H1 (cell line): Measurements from ENCODE around the gene SCN11A. TPM values are rescaled to one million over a fixed set of nuclear protein-coding genes. Genes with fewer than 3 reads are reported as not detected.

Source experiments
- CTCF ChIA-PET: fragments of 300-600 bp; sonication (Branson Sonifier 250); formaldehyde crosslinking; loops from one replicate; lab custom pipeline; 2021; ENCODE audit not compliant: partially characterized antibody; lab: Charles Lee
- POLR2A ChIA-PET: fragments of 300-600 bp; sonication (Branson Sonifier 250); formaldehyde crosslinking; loops from one replicate; lab custom pipeline; 2021; ENCODE audit warnings: inconsistent platforms; ENCODE audit not compliant: partially characterized antibody; lab: Charles Lee
- DNase-seq, 2 experiments: peaks; one replicate each; pipeline versions ENCODE4 v3.0.0 to v3.0.0-alpha.2; 2010 to 2022; ENCODE audit warnings: low spot score in 2 of 2, low read depth in 1 of 2, mixed read lengths in 1 of 2
- FAIRE-seq: peaks from 2 replicates; lab custom pipeline; 2011; peaks lifted over from hg19 to GRCh38; lab: Jason Lieb, UNC
- H2AFZ ChIP-seq: 2 replicates; pipeline ENCODE4 v1.8.1; 2012; ENCODE audit warnings: low read length, inconsistent platforms
- H2AK5ac ChIP-seq: 2 replicates; pipeline ENCODE4 v1.6.1; 2013; ENCODE audit warnings: low read depth, low read length
- H2BK120ac ChIP-seq: replicated peaks from 2 replicates; pipeline ENCODE3; 2013; ENCODE audit warnings: low read depth, low read length, inconsistent platforms
- H2BK12ac ChIP-seq: 2 replicates; pipeline ENCODE4 v1.6.1; 2013; ENCODE audit warnings: low read depth, low read length
- H2BK15ac ChIP-seq: 2 replicates; pipeline ENCODE4 v1.6.1; 2013; ENCODE audit warnings: low read length
- H2BK20ac ChIP-seq: 2 replicates; pipeline ENCODE4 v1.6.1; 2013; ENCODE audit warnings: low read length
- H2BK5ac ChIP-seq: 2 replicates; pipeline ENCODE4 v1.6.1; 2013; ENCODE audit warnings: low read depth, low read length
- H3K14ac ChIP-seq: 2 replicates; pipeline ENCODE4 v1.6.1; 2013; ENCODE audit warnings: inconsistent platforms; ENCODE audit not compliant: insufficient read length
- H3K18ac ChIP-seq: 2 replicates; pipeline ENCODE4 v1.6.1; 2013; ENCODE audit warnings: low read length; ENCODE audit errors: extremely low read depth
- H3K23ac ChIP-seq: 2 replicates; pipeline ENCODE4 v1.6.1; 2013; ENCODE audit warnings: inconsistent platforms; ENCODE audit not compliant: insufficient read length
- H3K23me2 ChIP-seq: 2 replicates; pipeline ENCODE4 v1.6.1; 2013; ENCODE audit warnings: low read depth, low read length
- H3K27ac ChIP-seq: 2 replicates; pipeline ENCODE4 v1.6.1; 2011; ENCODE audit warnings: low read depth, low read length, inconsistent platforms
- H3K27me3 ChIP-seq, 4 experiments: replicated peaks in 1 of 4; 1 replicate in 1 of 4; 2 replicates in 3 of 4; pipeline versions ENCODE4 v1.6.1 to v1.8.1; 2011 to 2013; ENCODE audit warnings: low read length in 3 of 4, mild to moderate bottlenecking in 3 of 4, inconsistent platforms in 2 of 4, mixed read lengths in 2 of 4, moderate library complexity in 1 of 4; ENCODE audit not compliant: control insufficient read depth in 3 of 4, insufficient read depth in 3 of 4; ENCODE audit errors: extremely low read depth in 1 of 4
- H3K36me3 ChIP-seq, 4 experiments: 2 replicates each; pipeline versions ENCODE4 v1.6.1 to v1.8.1; 2011 to 2013; ENCODE audit warnings: mild to moderate bottlenecking in 4 of 4, low read length in 3 of 4, moderate library complexity in 2 of 4, control low read depth in 1 of 4, inconsistent platforms in 1 of 4; ENCODE audit not compliant: insufficient read depth in 4 of 4, control insufficient read depth in 2 of 4
- H3K4ac ChIP-seq: replicated peaks from 2 replicates; pipeline ENCODE3; 2013; ENCODE audit warnings: low read length, low read depth, mixed read lengths, inconsistent platforms; ENCODE audit not compliant: insufficient read length
- H3K4me1 ChIP-seq, 4 experiments: replicated peaks in 1 of 4; 1 replicate in 1 of 4; 2 replicates in 3 of 4; pipeline versions ENCODE4 v1.6.1 to v1.8.1; 2011 to 2013; ENCODE audit warnings: low read length in 3 of 4, inconsistent platforms in 2 of 4, mixed read lengths in 1 of 4; ENCODE audit not compliant: insufficient read depth in 4 of 4, control insufficient read depth in 3 of 4
- H3K4me2 ChIP-seq, 2 experiments: 2 replicates each; pipeline versions ENCODE4 v1.6.1 to v1.8.1; 2011 to 2013; ENCODE audit warnings: low read depth in 2 of 2, low read length in 2 of 2, control low read depth in 1 of 2, inconsistent platforms in 1 of 2, mild to moderate bottlenecking in 1 of 2; ENCODE audit not compliant: insufficient read depth in 1 of 2
- H3K4me3 ChIP-seq, 4 experiments: fragments of 200-600, 300-600 bp in 1 of 4; sonication (generic), shearing (Covaris generic), sonication (Bioruptor Twin) in 1 of 4; 2 replicates each; pipeline versions ENCODE4 v1.5.1 to v1.8.1; 2011 to 2016; ENCODE audit warnings: low read length in 4 of 4, low read depth in 3 of 4, control low read depth in 2 of 4, inconsistent platforms in 2 of 4, mild to moderate bottlenecking in 2 of 4, mixed read lengths in 1 of 4, moderate library complexity in 1 of 4; ENCODE audit not compliant: insufficient read depth in 2 of 4; ENCODE audit errors: extremely low read depth in 1 of 4
- H3K56ac ChIP-seq: replicated peaks from 2 replicates; pipeline ENCODE3; 2013; ENCODE audit warnings: low read depth, mild to moderate bottlenecking, mixed read lengths, low read length, inconsistent platforms; ENCODE audit not compliant: insufficient read length
- H3K79me1 ChIP-seq: 2 replicates; pipeline ENCODE4 v1.6.1; 2013; ENCODE audit warnings: low read depth, low read length, control low read depth
- H3K79me2 ChIP-seq, 2 experiments: 2 replicates each; pipeline versions ENCODE4 v1.6.1 to v1.8.1; 2012 to 2013; ENCODE audit warnings: low read length in 2 of 2, mild to moderate bottlenecking in 2 of 2, inconsistent platforms in 1 of 2; ENCODE audit not compliant: insufficient read depth in 2 of 2, control insufficient read depth in 1 of 2
- H3K9ac ChIP-seq, 4 experiments: replicated peaks in 1 of 4; 1 replicate in 1 of 4; 2 replicates in 3 of 4; pipeline versions ENCODE4 v1.6.1 to v1.8.1; 2011 to 2013; ENCODE audit warnings: low read depth in 3 of 4, low read length in 3 of 4, control low read depth in 2 of 4, mild to moderate bottlenecking in 2 of 4, moderate library complexity in 2 of 4, inconsistent platforms in 1 of 4; ENCODE audit errors: extremely low read depth in 1 of 4
- H3K9me3 ChIP-seq, 2 experiments: 2 replicates each; pipeline versions ENCODE4 v1.6.1 to v1.8.1; 2012 to 2013; ENCODE audit warnings: mild to moderate bottlenecking in 2 of 2, moderate library complexity in 2 of 2, control low read depth in 1 of 2, inconsistent platforms in 1 of 2, low read depth in 1 of 2, low read length in 1 of 2, mixed read lengths in 1 of 2; ENCODE audit not compliant: insufficient read depth in 2 of 2
- H4K20me1 ChIP-seq, 2 experiments: replicated peaks in 1 of 2; 2 replicates each; pipeline versions ENCODE3 to v1.8.1; 2011 to 2013; ENCODE audit warnings: inconsistent platforms in 2 of 2, low read length in 2 of 2, mild to moderate bottlenecking in 1 of 2; ENCODE audit not compliant: insufficient read depth in 2 of 2, control insufficient read depth in 1 of 2
- H4K5ac ChIP-seq: 2 replicates; pipeline ENCODE4 v1.6.1; 2013; ENCODE audit warnings: low read length, low read depth, mixed read lengths, inconsistent platforms; ENCODE audit not compliant: insufficient read length
- H4K8ac ChIP-seq: 2 replicates; pipeline ENCODE4 v1.8.0; 2013; ENCODE audit warnings: mild to moderate bottlenecking, moderate library complexity, low read length, inconsistent platforms; ENCODE audit not compliant: insufficient read depth; ENCODE audit errors: extremely low read depth
- H4K91ac ChIP-seq: replicated peaks from 2 replicates; pipeline ENCODE3; 2013; ENCODE audit warnings: low read length, mixed read lengths, inconsistent platforms; ENCODE audit not compliant: insufficient read length
- ATF2 ChIP-seq: IDR thresholded peaks from 2 replicates; pipeline ENCODE4 v1.6.1; 2012; ENCODE audit warnings: low read length, inconsistent platforms
- CHD1 ChIP-seq: IDR thresholded peaks from 2 replicates; pipeline ENCODE4 v1.6.1; 2012; ENCODE audit warnings: low read depth, low read length, improper control_type of control experiment
- CTCF ChIP-seq, 3 experiments: IDR thresholded peaks; 1 replicate in 2 of 3; 2 replicates in 1 of 3; pipeline versions ENCODE4 v1.5.1 to v1.6.1; 2011; ENCODE audit warnings: low read length in 3 of 3, mild to moderate bottlenecking in 3 of 3, inconsistent platforms in 2 of 3, low read depth in 1 of 3, moderate library complexity in 1 of 3; ENCODE audit not compliant: insufficient read depth in 1 of 3; ENCODE audit errors: control extremely low read depth in 1 of 3
- JUND ChIP-seq: IDR thresholded peaks from 2 replicates; pipeline ENCODE4 v1.6.1; 2011; ENCODE audit warnings: mild to moderate bottlenecking, improper control_type of control experiment, low read length
- KDM1A ChIP-seq: fragments of 200-600, 300-600 bp; sonication (generic); IDR thresholded peaks from 2 replicates; pipeline ENCODE4 v1.7.1; 2016; ENCODE audit warnings: mild to moderate bottlenecking, low read length, borderline replicate concordance
- POLR2AphosphoS5 ChIP-seq: IDR thresholded peaks from 2 replicates; pipeline ENCODE4 v1.6.1; 2011; ENCODE audit warnings: low read depth, low read length
- POU5F1 ChIP-seq: IDR thresholded peaks from 2 replicates; pipeline ENCODE4 v1.6.1; 2011; ENCODE audit warnings: low read depth, mild to moderate bottlenecking, low read length, moderate library complexity
- RAD21 ChIP-seq, 2 experiments: IDR thresholded peaks in 1 of 2; conservative IDR thresholded peaks in 1 of 2; 2 replicates each; pipeline ENCODE4 v1.6.1; 2011; ENCODE audit warnings: low read depth in 2 of 2, low read length in 2 of 2, improper control_type of control experiment in 1 of 2, inconsistent platforms in 1 of 2, mild to moderate bottlenecking in 1 of 2, moderate library complexity in 1 of 2
- ZNF274 ChIP-seq: IDR thresholded peaks from 2 replicates; pipeline ENCODE4 v1.7.0; 2012; ENCODE audit warnings: low read length, borderline replicate concordance; ENCODE audit errors: extremely low read depth
- WGBS, 2 experiments: shearing (Covaris generic) in 1 of 2; methylation state at CpG; one replicate each; pipeline versions ENCODE4 v1.1.6 to v1.1.7; 2013 to 2015; ENCODE audit warnings: low lambda C conversion rate in 2 of 2, mixed read lengths in 2 of 2, inconsistent platforms in 1 of 2, low coverage in 1 of 2, missing lambda C conversion rate in 1 of 2; ENCODE audit not compliant: insufficient replicate concordance in 2 of 2, insufficient coverage in 1 of 2, insufficient read length in 1 of 2; ENCODE audit errors: extremely low coverage in 1 of 2, missing lambda C conversion rate in 1 of 2; 5-methylcytosine and 5-hydroxymethylcytosine counted together
- polyA plus RNA-seq, 7 experiments: library from polyadenylated mRNA; depleted of rRNA in 3 of 7; stranded (reverse) in 5 of 7; unstranded in 2 of 7; fragments of >200 nt in 5 of 7; fragments of 200-250 nt in 2 of 7; gene quantifications; 1 replicate in 5 of 7; 2 replicates in 1 of 7; 4 replicates in 1 of 7; pipeline versions ENCODE4 v1.2.1 to v1.2.3, GENCODE V29; 2011 to 2013; ENCODE audit warnings: missing spikeins in 2 of 7, mixed read lengths in 2 of 7
- total RNA-seq: library from RNA; stranded (reverse); fragmentation: NEBNext Ultra II Directional; extraction: Animal tissue kit (Norgen Biotek cat#: 25700); gene quantifications from 2 replicates; pipeline ENCODE4 v1.2.1, GENCODE V29; 2021

Gene SCN11A
- total and polyA plus RNA-seq, 2 of the 8 experiments (the other 6 are each of a cell fraction or from before 2014, with no cell fraction given), result 0.11 to 0.21 TPM

GRCh38 chr3:39065197-39065596 is 13.5 kb upstream of the SCN11A start:
- DNase-seq (peak in 1 of 2 experiments; percentile 33), FAIRE-seq (peak; percentile 90)
- Histone ChIP-seq H3K4me2 (no peak overlapping the region), H3K23me2 (no peaks in the 10 kb centered on the region), H2BK5ac (no peak overlapping the region), H2AFZ (no peak overlapping the region), H2BK20ac (no peak overlapping the region), H3K18ac (no peak overlapping the region), H2BK120ac (no peak overlapping the region), H4K20me1 (peaks cover 0 to 2% of the 10 kb centered on the region in 2 experiments), H2BK15ac (no peak overlapping the region), H3K4me1 (no peaks in the 10 kb centered on the region), H3K79me2 (peaks cover 3 to 37% of the 10 kb centered on the region in 2 experiments; a peak in 2 of 4 replicates), H2AK5ac (no peak overlapping the region)
- 55% methylated on average over 1 of the region's 1 CpG; no CpG with 5 or more reads in 1 of the 2 experiments for WGBS, 2 experiments
- POLR2A ChIA-PET, result interaction anchor here (0.9 kb wide), 1 partner anchor 16 kb away, joined by 3 read pairs; no protein-coding TSS in a partner anchor
- TF ChIP-seq POLR2AphosphoS5, result no peak
- TF ChIP-seq KDM1A, result no peak
- no peak for TF ChIP-seq CHD1
- TF ChIP-seq CTCF (IDR thresholded peaks at IDR 0.05; ENCODE audit: control extremely low read depth in 1 of 3, insufficient read depth in 1 of 3, low read depth in 1 of 3, low read length in 3 of 3), result peak; percentile 59 to 72 (median 61)
- no peak for TF ChIP-seq ATF2
- TF ChIP-seq RAD21 (IDR thresholded peaks at IDR 0.05 in 1 of 2, conservative IDR thresholded peaks at IDR 0.05 in 1 of 2; ENCODE audit: low read depth in 2 of 2, low read length in 2 of 2), result peak; percentile 35 to 40; a peak in 3 of 4 replicates
- TF ChIP-seq POU5F1, result no peak
- TF ChIP-seq ZNF274, result no peak
- TF ChIP-seq JUND, result no peak
- TF ChIP-seq, all 59 proteins: peak for 2
- no peak overlapping the region for H2BK12ac ChIP-seq
- no peak overlapping the region for H3K23ac ChIP-seq
- H3K36me3 ChIP-seq, result peaks cover 0 to 39% (median 17%) of the 10 kb centered on the region in 4 experiments; a peak in 5 of 8 replicates
- no peak overlapping the region for H3K56ac ChIP-seq
- CTCF ChIA-PET, result interaction anchor here (0.6 to 1.5 kb wide), 13 partner anchors 9 to 636 kb away, joined by 3 to 5 read pairs (median 3); no protein-coding TSS in a partner anchor
- H3K27me3 ChIP-seq, result no peaks in the 10 kb centered on the region
- peaks cover 2% of the 10 kb centered on the region for H3K79me1 ChIP-seq
- no peak overlapping the region for H3K9ac ChIP-seq
- no peak overlapping the region for H4K5ac ChIP-seq
- H3K27ac ChIP-seq, result no peak overlapping the region
- H3K4me3 ChIP-seq, result no peak overlapping the region
- H3K14ac ChIP-seq, result no peak overlapping the region
- no peaks in the 10 kb centered on the region for H3K9me3 ChIP-seq
- H4K91ac ChIP-seq, result no peak overlapping the region
- H4K8ac ChIP-seq, result no peak overlapping the region
- no peak overlapping the region for H3K4ac ChIP-seq
